Skeletal muscle cell (primary cell): ENCODE results near the gene ARHGEF28.

Experiments
- DNase-seq: peaks from one replicate; pipeline ENCODE4 v3.0.0-alpha.2; 2010; ENCODE audit warnings: low read depth
- H3K4me3 ChIP-seq: 2 replicates; pipeline ENCODE4 v1.5.1; 2011; ENCODE audit warnings: low read depth, mild to moderate bottlenecking, control low read depth, low read length, moderate library complexity

The ARHGEF28 gene, protein sequence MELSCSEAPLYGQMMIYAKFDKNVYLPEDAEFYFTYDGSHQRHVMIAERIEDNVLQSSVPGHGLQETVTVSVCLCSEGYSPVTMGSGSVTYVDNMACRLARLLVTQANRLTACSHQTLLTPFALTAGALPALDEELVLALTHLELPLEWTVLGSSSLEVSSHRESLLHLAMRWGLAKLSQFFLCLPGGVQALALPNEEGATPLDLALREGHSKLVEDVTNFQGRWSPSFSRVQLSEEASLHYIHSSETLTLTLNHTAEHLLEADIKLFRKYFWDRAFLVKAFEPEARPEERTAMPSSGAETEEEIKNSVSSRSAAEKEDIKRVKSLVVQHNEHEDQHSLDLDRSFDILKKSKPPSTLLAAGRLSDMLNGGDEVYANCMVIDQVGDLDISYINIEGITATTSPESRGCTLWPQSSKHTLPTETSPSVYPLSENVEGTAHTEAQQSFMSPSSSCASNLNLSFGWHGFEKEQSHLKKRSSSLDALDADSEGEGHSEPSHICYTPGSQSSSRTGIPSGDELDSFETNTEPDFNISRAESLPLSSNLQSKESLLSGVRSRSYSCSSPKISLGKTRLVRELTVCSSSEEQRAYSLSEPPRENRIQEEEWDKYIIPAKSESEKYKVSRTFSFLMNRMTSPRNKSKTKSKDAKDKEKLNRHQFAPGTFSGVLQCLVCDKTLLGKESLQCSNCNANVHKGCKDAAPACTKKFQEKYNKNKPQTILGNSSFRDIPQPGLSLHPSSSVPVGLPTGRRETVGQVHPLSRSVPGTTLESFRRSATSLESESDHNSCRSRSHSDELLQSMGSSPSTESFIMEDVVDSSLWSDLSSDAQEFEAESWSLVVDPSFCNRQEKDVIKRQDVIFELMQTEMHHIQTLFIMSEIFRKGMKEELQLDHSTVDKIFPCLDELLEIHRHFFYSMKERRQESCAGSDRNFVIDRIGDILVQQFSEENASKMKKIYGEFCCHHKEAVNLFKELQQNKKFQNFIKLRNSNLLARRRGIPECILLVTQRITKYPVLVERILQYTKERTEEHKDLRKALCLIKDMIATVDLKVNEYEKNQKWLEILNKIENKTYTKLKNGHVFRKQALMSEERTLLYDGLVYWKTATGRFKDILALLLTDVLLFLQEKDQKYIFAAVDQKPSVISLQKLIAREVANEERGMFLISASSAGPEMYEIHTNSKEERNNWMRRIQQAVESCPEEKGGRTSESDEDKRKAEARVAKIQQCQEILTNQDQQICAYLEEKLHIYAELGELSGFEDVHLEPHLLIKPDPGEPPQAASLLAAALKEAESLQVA (N-terminal part only)

GRCh38 chr5:73625944-73626811 is at the start of gene ARHGEF28:
ARHGEF28 (plus strand) TSS chr5:73626196; CDS start chr5:73684852, 58,656 bp downstream.
- DNase-seq: no peak
- peak within 1 kb of the TSS; percentile 86 for H3K4me3 ChIP-seq

GRCh38 chr5:73582285-73583145 is 43.5 kb upstream of the ARHGEF28 start:
- no peak overlapping the region for H3K4me3 ChIP-seq
- no peak for DNase-seq

DNA sequence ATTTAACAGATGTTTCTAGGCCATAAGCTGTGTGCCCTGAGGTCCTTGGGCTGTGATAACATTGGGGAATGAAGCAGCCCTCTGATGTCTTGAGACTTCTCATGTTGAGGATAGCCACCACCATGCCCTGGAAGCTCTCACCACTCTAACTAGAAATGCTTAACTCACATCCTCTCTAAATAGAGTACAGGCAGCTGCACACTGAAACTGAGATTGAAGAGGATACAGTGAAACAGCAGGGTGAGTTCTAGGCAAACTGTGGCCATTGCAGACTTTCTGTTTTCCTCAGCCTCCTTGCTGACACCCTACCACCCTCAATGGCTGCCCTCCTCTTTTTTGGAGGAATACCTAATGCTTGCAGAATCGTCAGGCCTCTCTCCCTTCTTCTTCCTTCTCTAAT is 38.1 kb upstream of the ARHGEF28 start:
- no peak for DNase-seq
- H3K4me3 ChIP-seq: no peak overlapping the region

DNA sequence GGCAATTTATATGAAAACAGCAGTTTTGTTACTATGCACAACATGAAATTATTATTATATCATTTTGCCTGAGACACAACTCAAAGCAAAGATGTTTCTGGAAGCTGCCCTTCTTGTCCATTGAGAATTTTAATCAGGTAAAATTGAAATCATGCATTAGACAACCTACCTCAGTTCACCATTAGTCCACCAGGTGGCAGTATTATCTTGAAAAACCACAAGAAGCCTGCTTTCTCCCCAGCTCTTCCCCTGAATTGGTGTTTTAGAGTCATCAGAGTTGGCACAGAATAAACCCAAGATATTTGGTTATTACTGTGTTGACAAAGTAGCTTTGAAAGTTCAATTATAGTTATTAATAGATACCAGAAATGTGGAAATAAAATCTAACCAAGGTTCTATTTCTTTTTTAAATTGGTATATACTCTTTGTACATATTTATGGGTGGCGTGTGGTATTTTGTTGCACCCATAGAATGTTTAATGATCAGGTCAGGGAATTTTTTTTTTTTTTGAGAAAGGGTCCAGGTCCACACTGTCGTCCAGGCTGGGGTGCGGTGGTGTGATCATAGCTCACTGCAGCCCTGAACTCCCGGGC is 34.8 kb upstream of the ARHGEF28 start:
- DNase-seq: peak; percentile 73
- H3K4me3 ChIP-seq: no peak overlapping the region

- H3K4me3 ChIP-seq: no peak overlapping the region
Measured at GRCh38 chr5:73591698-73592501, 34.1 kb upstream of the ARHGEF28 start.

GRCh38 chr5:73592551-73592950 is 33.4 kb upstream of the ARHGEF28 start:
- H3K4me3 ChIP-seq: no peak overlapping the region
- no peak for DNase-seq

More at GRCh38 chr5:73591698-73592501, 34.1 kb upstream of the ARHGEF28 start:
- DNase-seq: peak; percentile 78

- DNase-seq: no peak
- H3K4me3 ChIP-seq: no peak overlapping the region
Measured at GRCh38 chr5:73596705-73597328, 29.2 kb upstream of the ARHGEF28 start.

- H3K4me3 ChIP-seq: no peak overlapping the region
- DNase-seq: no peak
Measured at GRCh38 chr5:73599380-73599779, 26.6 kb upstream of the ARHGEF28 start.

GRCh38 chr5:73603998-73604397 is 22.0 kb upstream of the ARHGEF28 start:
- no peak overlapping the region for H3K4me3 ChIP-seq
- no peak for DNase-seq

- no peak for DNase-seq
- H3K4me3 ChIP-seq: no peak overlapping the region
Measured at GRCh38 chr5:73605223-73606087, 20.5 kb upstream of the ARHGEF28 start.

- no peak overlapping the region for H3K4me3 ChIP-seq
- no peak for DNase-seq
Measured at GRCh38 chr5:73606206-73606753, 19.7 kb upstream of the ARHGEF28 start.

- DNase-seq: no peak
- H3K4me3 ChIP-seq: no peak overlapping the region
Measured at GRCh38 chr5:73607228-73607627, 18.8 kb upstream of the ARHGEF28 start.

DNA sequence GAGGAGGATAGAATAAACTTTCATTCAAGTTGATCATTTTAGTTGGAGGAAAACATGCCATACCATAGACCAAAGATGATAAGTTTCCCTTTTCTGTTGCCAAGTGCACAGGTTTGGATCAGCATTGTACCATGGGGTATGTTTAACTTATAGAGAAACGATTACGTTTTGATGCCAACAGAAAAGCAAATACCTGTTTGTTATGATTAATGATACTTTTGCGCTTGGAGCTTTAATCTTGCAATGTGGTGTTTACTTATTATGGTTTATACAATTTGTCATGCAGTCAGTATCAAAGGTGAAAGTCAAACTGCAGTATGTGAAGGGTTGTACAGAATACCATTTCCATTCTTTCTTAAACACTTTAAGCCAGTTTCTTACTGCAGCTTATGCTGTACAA is 13.2 kb upstream of the ARHGEF28 start:
- DNase-seq: no peak
- no peak overlapping the region for H3K4me3 ChIP-seq

- DNase-seq: no peak
- no peak overlapping the region for H3K4me3 ChIP-seq
Measured at GRCh38 chr5:73615085-73615484, 10.9 kb upstream of the ARHGEF28 start.

GRCh38 chr5:73615947-73616346 is 10.0 kb upstream of the ARHGEF28 start:
- H3K4me3 ChIP-seq: no peak overlapping the region
- no peak for DNase-seq
